Activated naive CD4-positive, alpha-beta T cell treated with anti-CD3 and anti-CD28 coated beads for 36 hours (primary cell): ENCODE measurements around the gene SEMA3F. TPM values are rescaled to one million over a fixed set of nuclear protein-coding genes. Genes with fewer than 3 reads are reported as not detected.

Experiments
- CTCF ChIA-PET: fragments of 350-600 bp; sonication (Branson Sonifier 250); formaldehyde crosslinking; loops from one replicate; lab custom pipeline; 2021; ENCODE audit warnings: antibody characterized with exemption; lab: Charles Lee
- DNase-seq: peaks from one replicate; pipeline ENCODE4 v3.0.0-alpha.2; 2020
- H3K27ac Mint-ChIP-seq: one replicate; pipeline ENCODE4 v1.8.0; 2021; ENCODE audit warnings: mild to moderate bottlenecking, mixed read lengths
- H3K27me3 Mint-ChIP-seq: one replicate; pipeline ENCODE4 v1.8.0; 2021; ENCODE audit warnings: low read depth, mixed read lengths
- H3K36me3 Mint-ChIP-seq: one replicate; pipeline ENCODE4 v1.8.0; 2021; ENCODE audit warnings: low read depth, mixed read lengths
- H3K4me1 Mint-ChIP-seq: one replicate; pipeline ENCODE4 v1.8.0; 2021; ENCODE audit warnings: low read depth, mixed read lengths
- H3K4me3 Mint-ChIP-seq: one replicate; pipeline ENCODE4 v1.8.0; 2021; ENCODE audit warnings: mild to moderate bottlenecking, moderate library complexity, mixed read lengths
- H3K9me3 Mint-ChIP-seq: one replicate; pipeline ENCODE4 v1.8.0; 2021; ENCODE audit warnings: mixed read lengths
- intact Hi-C: fragments of 100-400 bp; cut with micrococcal nuclease; formaldehyde crosslinking; loops from one replicate; pipeline ENCODE4 v1.15.1; 2023
- total RNA-seq, 2 experiments: library from RNA; stranded (reverse); gene quantifications; one replicate each; pipeline ENCODE4 v1.2.3, GENCODE V29; 2021

SEMA3F gene
- total RNA-seq, 2 experiments from 2014 or later = not detected

DNA sequence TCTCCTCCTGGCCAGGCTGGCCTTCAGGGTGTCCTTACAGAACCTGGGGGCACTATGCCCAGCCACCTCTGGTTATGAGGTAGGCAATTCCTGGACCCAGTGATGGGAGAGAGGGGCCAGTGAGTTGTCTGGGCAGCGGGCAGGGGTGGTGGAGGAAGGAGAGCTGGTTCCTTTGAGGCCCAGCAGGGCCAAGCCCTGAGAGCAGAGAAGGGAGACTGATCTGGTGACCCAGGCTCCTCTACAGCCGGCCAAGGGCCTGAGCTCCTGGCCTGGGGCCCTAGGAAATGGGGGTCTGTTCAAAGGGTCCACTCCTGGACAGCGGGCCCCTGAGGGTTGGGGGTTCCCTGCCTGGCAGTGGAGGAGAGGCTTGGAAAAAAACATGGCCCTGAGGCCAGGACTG lies 57.8 kb downstream of the SEMA3F start:
- CTCF ChIA-PET = interaction anchor here (1.2 to 1.6 kb wide), 2 partner anchors 18 to 19 kb away, joined by 3 read pairs; no protein-coding TSS in a partner anchor
- H3K4me3 Mint-ChIP-seq = no peak overlapping the region
- no peaks in the 10 kb centered on the region for H3K27me3 Mint-ChIP-seq
- no peak overlapping the region for H3K27ac Mint-ChIP-seq
- no peak for DNase-seq
- intact Hi-C loops = no loop called here
- H3K4me1 Mint-ChIP-seq = no peaks in the 10 kb centered on the region
- H3K36me3 Mint-ChIP-seq = no peaks in the 10 kb centered on the region
- no peaks in the 10 kb centered on the region for H3K9me3 Mint-ChIP-seq

DNA sequence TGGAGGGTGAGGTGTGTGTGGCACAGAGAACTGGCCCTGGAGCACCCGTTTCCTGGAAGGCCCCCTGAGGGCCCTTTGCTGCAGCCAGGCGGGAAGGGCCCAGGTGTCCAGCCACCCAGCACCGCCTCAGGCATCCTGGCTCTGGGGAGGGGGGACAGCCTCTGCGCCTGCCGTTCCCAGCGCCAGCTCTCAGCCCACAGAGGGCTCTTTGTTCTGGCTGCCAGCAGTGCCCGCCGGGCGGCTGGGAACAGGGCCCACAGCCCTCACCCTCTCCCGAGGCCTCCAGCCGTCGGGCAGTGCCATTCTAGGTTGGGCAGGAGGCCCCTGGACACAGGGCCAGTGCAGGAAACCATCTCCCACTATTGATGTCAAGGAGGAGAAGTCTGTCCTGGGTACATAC lies 58.2 kb downstream of the SEMA3F start:
- no peak for DNase-seq
- no peak overlapping the region for H3K27ac Mint-ChIP-seq
- CTCF ChIA-PET = interaction anchor here (1.2 to 1.6 kb wide), 2 partner anchors 18 to 19 kb away, joined by 3 read pairs; no protein-coding TSS in a partner anchor
- no peaks in the 10 kb centered on the region for H3K4me1 Mint-ChIP-seq
- no peak overlapping the region for H3K4me3 Mint-ChIP-seq
- intact Hi-C loops = no loop called here
- no peaks in the 10 kb centered on the region for H3K27me3 Mint-ChIP-seq
- H3K36me3 Mint-ChIP-seq = no peaks in the 10 kb centered on the region
- H3K9me3 Mint-ChIP-seq = no peaks in the 10 kb centered on the region

DNA sequence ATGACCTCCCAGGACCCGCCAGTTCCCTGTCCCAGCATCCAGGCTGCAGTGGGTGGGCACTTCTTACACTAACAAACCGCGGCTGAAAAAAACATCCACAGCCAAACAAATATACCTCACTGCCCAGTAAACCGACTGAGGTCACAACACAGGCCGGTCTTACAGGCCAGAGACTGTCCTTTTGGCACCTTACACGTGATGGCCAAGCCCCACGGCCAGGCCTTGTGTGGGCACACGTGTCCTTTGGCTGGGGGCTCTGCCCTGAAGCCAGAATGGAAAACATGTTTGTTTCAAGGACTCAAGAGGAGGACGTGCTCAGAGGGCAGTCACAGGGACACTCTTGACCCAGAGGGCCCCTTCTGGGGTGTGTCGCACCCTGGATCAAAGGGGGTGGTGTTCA lies 59.7 kb downstream of the SEMA3F start:
- Mint-ChIP-seq H3K4me1 (no peaks in the 10 kb centered on the region), H3K9me3 (no peaks in the 10 kb centered on the region), H3K27me3 (no peaks in the 10 kb centered on the region), H3K36me3 (no peaks in the 10 kb centered on the region), H3K27ac (no peak overlapping the region), H3K4me3 (no peak overlapping the region)
- no peak for DNase-seq
- CTCF ChIA-PET = interaction anchor here (1.2 kb wide), 1 partner anchor 12 kb away, joined by 8 read pairs; no protein-coding TSS in a partner anchor
- intact Hi-C loops = no loop called here

DNA sequence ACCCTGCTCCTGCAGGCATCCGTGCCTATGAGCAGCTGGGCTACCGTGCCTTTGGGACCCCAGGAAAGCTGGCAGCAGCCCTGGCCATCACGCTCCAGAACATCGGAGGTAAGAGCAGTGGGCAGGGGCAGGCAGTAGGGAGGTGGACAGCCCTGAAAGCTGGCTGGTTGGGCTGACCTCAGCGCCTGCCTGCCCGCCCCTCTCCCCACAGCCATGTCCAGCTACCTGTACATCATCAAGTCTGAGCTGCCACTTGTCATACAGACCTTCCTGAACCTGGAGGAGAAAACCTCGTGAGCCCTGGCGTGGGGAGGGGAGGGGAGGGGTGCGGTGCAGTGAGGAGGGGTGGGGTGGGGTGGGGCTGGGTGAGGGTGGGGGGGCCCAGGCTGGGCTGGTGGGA lies 60.4 kb downstream of the SEMA3F start:
- H3K27me3 Mint-ChIP-seq = no peaks in the 10 kb centered on the region
- CTCF ChIA-PET = interaction anchor here (1.1 to 1.2 kb wide), 2 partner anchors 11 to 21 kb away, joined by 3 to 8 read pairs; no protein-coding TSS in a partner anchor
- intact Hi-C loops = no loop called here
- H3K27ac Mint-ChIP-seq = no peak overlapping the region
- no peak overlapping the region for H3K4me3 Mint-ChIP-seq
- H3K36me3 Mint-ChIP-seq = no peaks in the 10 kb centered on the region
- no peaks in the 10 kb centered on the region for H3K9me3 Mint-ChIP-seq
- no peak for DNase-seq
- no peaks in the 10 kb centered on the region for H3K4me1 Mint-ChIP-seq

DNA sequence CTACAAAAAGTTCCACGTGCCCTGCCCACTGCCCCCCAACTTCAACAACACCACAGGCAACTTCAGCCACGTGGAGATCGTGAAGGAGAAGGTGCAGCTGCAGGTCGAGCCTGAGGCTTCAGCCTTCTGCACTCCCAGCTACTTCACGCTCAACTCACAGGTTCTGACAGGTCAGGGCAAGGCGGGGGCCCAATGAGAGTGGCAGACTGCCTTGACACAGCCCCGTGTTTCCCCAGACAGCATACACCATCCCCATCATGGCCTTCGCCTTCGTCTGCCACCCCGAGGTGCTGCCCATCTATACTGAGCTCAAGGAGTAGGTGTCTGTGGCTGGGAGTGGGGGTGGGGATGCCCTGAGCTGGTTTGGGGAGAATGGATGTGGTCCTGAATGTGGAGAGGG lies 62.6 kb downstream of the SEMA3F start:
- CTCF ChIA-PET = interaction anchor here (0.8 to 3.5 kb wide), 3 partner anchors 9 to 29 kb away, joined by 4 to 19 read pairs (median 5); no protein-coding TSS in a partner anchor
- Mint-ChIP-seq H3K27ac (no peak overlapping the region), H3K4me1 (no peaks in the 10 kb centered on the region), H3K9me3 (no peaks in the 10 kb centered on the region), H3K27me3 (no peaks in the 10 kb centered on the region), H3K4me3 (no peak overlapping the region), H3K36me3 (no peaks in the 10 kb centered on the region)
- intact Hi-C loops = no loop called here
- DNase-seq = no peak

DNA sequence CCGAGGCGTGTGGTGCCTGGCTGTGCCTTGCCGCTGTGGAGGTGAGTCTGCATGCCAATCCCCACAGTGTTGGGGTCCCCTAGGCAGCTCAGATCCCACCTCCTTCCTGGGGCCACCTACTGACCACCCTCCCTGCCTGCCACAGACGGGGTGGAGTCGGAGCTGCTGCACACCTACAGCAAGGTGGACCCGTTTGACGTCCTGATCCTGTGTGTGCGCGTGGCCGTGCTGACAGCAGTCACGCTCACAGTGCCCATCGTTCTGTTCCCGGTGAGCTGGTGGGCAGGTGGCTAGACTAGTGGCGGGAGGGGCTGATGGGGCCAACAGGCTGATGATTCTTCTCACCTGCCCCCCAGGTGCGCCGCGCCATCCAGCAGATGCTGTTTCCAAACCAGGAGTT lies 63.3 kb downstream of the SEMA3F start:
- Mint-ChIP-seq H3K36me3 (no peaks in the 10 kb centered on the region), H3K27ac (no peak overlapping the region), H3K4me1 (no peaks in the 10 kb centered on the region), H3K4me3 (no peak overlapping the region), H3K9me3 (no peaks in the 10 kb centered on the region), H3K27me3 (no peaks in the 10 kb centered on the region)
- intact Hi-C loops = no loop called here
- CTCF ChIA-PET = interaction anchor here (0.8 to 3.5 kb wide), 4 partner anchors 8 to 28 kb away, joined by 3 to 19 read pairs (median 4); no protein-coding TSS in a partner anchor
- no peak for DNase-seq

DNA sequence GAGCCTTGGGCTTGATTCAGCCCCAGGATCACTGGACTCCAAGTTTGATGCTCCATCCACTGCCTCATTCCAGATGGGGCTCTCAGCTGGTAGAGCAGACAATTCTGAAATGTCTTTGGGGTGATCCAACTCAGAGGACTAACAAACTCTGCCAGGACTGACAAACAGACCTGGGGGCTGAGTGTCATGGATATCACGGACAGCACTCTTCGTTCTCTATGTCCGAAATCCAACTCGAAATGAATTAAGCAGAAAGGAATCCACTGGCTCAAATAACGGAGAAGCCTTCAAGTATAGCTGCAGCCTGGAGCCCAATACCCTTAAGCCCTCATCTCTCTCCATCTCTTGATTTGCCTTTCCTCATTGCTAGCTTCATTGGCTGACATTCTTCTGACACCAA lies 64.2 kb downstream of the SEMA3F start:
- no peak overlapping the region for H3K4me3 Mint-ChIP-seq
- intact Hi-C loops = no loop called here

DNA sequence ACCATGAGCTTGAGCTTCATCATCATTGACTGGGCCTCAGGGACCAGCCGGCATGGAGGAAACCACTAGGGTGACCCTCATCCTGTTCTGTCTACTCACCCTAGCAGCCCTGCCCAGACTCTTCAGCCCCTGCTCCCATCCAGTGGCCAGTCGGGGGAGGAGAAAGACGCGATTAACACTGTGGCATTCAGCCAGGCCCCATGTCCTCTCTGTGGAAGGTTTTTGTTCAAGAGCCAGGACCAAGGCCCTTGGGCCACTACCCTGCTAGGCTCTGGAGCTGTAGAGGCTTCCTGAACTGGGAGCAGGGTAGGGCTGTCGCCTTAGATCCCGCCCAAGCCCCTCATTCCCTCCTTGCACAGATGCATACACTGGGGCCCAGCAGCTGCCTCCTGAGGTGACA lies 65.0 kb downstream of the SEMA3F start:
- Mint-ChIP-seq H3K27ac (no peak overlapping the region), H3K27me3 (no peaks in the 10 kb centered on the region), H3K4me3 (no peak overlapping the region), H3K9me3 (no peaks in the 10 kb centered on the region), H3K4me1 (no peaks in the 10 kb centered on the region), H3K36me3 (no peaks in the 10 kb centered on the region)
- DNase-seq = no peak
- CTCF ChIA-PET = interaction anchor here (0.9 to 2.7 kb wide), 3 partner anchors 25 to 100 kb away, joined by 3 to 22 read pairs (median 4); no protein-coding TSS in a partner anchor
- intact Hi-C loops = no loop called here

More for the DNA sequence above, 64.2 kb downstream of the SEMA3F start:
- H3K27me3 Mint-ChIP-seq = no peaks in the 10 kb centered on the region
- H3K36me3 Mint-ChIP-seq = no peaks in the 10 kb centered on the region
- CTCF ChIA-PET = interaction anchor here (0.9 to 3.5 kb wide), 3 partner anchors 24 to 55 kb away, joined by 3 to 19 read pairs (median 3); no protein-coding TSS in a partner anchor
- no peak overlapping the region for H3K27ac Mint-ChIP-seq
- no peak for DNase-seq
- no peaks in the 10 kb centered on the region for H3K9me3 Mint-ChIP-seq
- no peaks in the 10 kb centered on the region for H3K4me1 Mint-ChIP-seq

DNA sequence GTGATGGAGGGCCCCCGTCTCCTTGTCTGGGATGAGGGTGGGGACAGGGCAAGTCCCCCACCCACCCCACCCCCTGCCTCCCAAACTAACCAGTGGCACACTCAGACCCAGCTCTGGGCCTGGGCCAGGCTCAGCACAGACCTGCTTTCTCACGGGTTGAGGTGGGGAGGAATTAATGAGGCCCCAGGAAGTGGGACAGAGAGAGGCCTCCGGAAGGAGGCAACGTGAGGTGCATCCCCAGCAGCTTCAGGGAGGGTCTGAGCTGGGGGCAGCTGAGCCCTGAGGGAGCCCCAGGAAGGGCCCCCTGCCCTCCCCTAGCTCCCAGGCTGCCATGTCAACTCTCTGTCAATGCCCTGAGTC lies 65.9 kb downstream of the SEMA3F start:
- intact Hi-C loops = no loop called here
- H3K27me3 Mint-ChIP-seq = no peaks in the 10 kb centered on the region
- no peaks in the 10 kb centered on the region for H3K36me3 Mint-ChIP-seq
- DNase-seq = no peak
- peaks cover 2% of the 10 kb centered on the region for H3K4me1 Mint-ChIP-seq
- CTCF ChIA-PET = interaction anchor here (0.7 to 2.7 kb wide), 4 partner anchors 26 to 101 kb away, joined by 4 to 22 read pairs (median 4); no protein-coding TSS in a partner anchor
- no peaks in the 10 kb centered on the region for H3K9me3 Mint-ChIP-seq
- no peak overlapping the region for H3K4me3 Mint-ChIP-seq
- H3K27ac Mint-ChIP-seq = no peak overlapping the region

DNA sequence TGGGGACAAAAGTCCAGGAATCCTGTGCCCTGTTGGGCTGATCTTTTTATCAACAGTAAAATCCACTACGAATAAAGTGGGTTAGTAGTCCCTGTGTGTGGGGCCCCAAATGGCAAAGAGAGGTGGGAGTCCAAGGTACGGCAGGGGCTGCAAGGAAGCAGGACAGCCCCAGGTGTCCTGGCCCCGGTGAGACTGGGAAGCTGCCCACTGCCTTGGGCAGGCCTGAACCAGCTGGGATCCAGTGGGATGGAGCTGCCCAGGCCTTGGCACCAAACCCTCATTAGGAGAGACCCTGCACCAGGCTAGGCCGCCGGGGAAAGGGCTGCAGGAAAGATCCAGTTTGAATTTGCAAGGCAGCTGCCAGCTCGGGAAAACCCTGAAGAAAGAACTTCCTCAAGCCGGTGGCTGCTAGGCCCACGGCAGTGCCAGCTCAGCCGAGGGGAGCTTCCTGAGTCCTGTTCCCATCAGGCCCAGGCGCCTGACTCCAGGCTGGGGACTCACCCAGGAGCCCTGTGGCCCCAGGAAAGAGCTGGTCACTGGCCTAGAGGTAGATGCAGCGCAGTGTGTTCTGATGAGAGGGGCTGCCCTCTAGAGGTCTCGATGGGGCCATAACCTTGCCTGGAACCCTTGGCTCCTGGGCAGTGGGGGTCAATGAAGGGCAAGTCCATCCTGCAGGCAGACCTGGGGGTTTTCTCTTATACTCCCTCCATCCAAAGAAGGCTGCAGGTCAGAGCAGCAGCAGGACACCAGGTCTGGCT lies 66.5 kb downstream of the SEMA3F start:
- Mint-ChIP-seq H3K4me3 (no peak overlapping the region), H3K9me3 (no peaks in the 10 kb centered on the region), H3K36me3 (no peaks in the 10 kb centered on the region), H3K27me3 (no peaks in the 10 kb centered on the region), H3K27ac (no peak overlapping the region), H3K4me1 (peaks cover 6% of the 10 kb centered on the region)
- CTCF ChIA-PET = interaction anchor here (0.7 to 2.7 kb wide), 5 partner anchors 25 to 101 kb away, joined by 4 to 22 read pairs (median 5); no protein-coding TSS in a partner anchor
- no peak for DNase-seq
- intact Hi-C loops = no loop called here

DNA sequence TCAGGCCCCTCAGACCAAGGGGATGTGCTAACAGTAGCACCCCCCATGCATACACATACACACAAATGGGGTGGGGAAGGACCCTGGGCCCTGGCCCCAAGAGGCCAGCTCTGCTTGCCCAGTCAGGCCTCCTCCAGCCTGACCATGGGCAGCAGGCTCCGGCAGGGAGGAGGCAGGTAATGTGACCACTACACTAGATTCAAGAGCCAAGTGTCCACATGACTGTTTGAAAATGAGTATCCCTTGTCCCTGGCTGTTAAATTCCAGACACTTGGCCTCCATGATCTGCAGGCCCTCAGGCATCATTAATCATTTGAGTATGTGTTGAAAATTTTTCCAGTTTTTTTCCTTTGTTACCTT lies 67.0 kb downstream of the SEMA3F start:
- no peaks in the 10 kb centered on the region for H3K9me3 Mint-ChIP-seq
- no peaks in the 10 kb centered on the region for H3K27me3 Mint-ChIP-seq
- H3K36me3 Mint-ChIP-seq = no peaks in the 10 kb centered on the region
- no peak overlapping the region for H3K27ac Mint-ChIP-seq
- H3K4me3 Mint-ChIP-seq = no peak overlapping the region
- intact Hi-C loops = no loop called here
- DNase-seq = no peak
- CTCF ChIA-PET = interaction anchor here (1.6 to 2.7 kb wide), 3 partner anchors 25 to 30 kb away, joined by 5 to 22 read pairs (median 7); no protein-coding TSS in a partner anchor
- peaks cover 10% of the 10 kb centered on the region for H3K4me1 Mint-ChIP-seq

DNA sequence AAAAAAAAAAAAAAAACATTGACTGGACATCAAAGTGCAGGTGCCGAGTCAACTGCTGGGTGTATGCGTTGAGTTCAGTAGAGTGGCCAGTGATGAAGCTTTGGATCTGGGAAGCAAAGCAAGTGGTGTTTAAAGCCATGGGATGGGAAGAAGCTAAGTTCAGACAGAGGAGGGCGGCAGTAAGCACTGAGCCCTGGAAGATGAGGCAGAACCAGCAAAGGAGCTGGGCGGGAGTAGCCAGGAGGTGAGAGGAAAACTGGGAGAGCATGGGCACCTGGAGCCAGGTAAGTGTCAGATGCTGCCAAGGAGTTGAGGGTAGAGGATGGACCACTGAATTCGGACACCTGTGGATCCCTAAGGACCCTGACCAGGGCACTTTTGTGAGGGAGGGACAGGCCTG lies 69.5 kb downstream of the SEMA3F start:
- no peak overlapping the region for H3K4me3 Mint-ChIP-seq
- no peak overlapping the region for H3K27ac Mint-ChIP-seq
- CTCF ChIA-PET = interaction anchor here (1.0 to 8.2 kb wide), 12 partner anchors 14 to 104 kb away, joined by 3 to 151 read pairs (median 9); partner anchors contain the start of gene GNAT1
- no peaks in the 10 kb centered on the region for H3K36me3 Mint-ChIP-seq
- H3K27me3 Mint-ChIP-seq = no peaks in the 10 kb centered on the region
- DNase-seq = no peak
- intact Hi-C loops = no loop called here
- no peaks in the 10 kb centered on the region for H3K9me3 Mint-ChIP-seq
- peaks cover 18% of the 10 kb centered on the region for H3K4me1 Mint-ChIP-seq
